H1 (cell line): ENCODE data around the gene ASB13. TPM values are rescaled to one million over a fixed set of nuclear protein-coding genes. Genes with fewer than 3 reads are reported as not detected.

Source experiments
- RXRA ChIP-seq: IDR thresholded peaks from 2 replicates; pipeline ENCODE4 v1.6.1; 2011; ENCODE audit warnings: low read depth, mild to moderate bottlenecking, low read length, moderate library complexity; ENCODE audit not compliant: insufficient read depth
- polyA plus RNA-seq, 7 experiments: library from polyadenylated mRNA; depleted of rRNA in 3 of 7; stranded (reverse) in 5 of 7; unstranded in 2 of 7; fragments of >200 nt in 5 of 7; fragments of 200-250 nt in 2 of 7; gene quantifications; 1 replicate in 5 of 7; 2 replicates in 1 of 7; 4 replicates in 1 of 7; pipeline versions ENCODE4 v1.2.1 to v1.2.3, GENCODE V29; 2011 to 2013; ENCODE audit warnings: missing spikeins in 2 of 7, mixed read lengths in 2 of 7
- total RNA-seq: library from RNA; stranded (reverse); fragmentation: NEBNext Ultra II Directional; extraction: Animal tissue kit (Norgen Biotek cat#: 25700); gene quantifications from 2 replicates; pipeline ENCODE4 v1.2.1, GENCODE V29; 2021

ASB13 gene
- total and polyA plus RNA-seq, 2 of the 8 experiments (the other 6 are each of a cell fraction or from before 2014, with no cell fraction given), result 12.3 to 20.2 TPM

GRCh38 chr10:5613481-5614154, 52.8 kb downstream of the ASB13 start (continued):
- no peak for TF ChIP-seq RXRA
